HEK293 (cell line): ENCODE data around the gene VTN.

Source experiments
- CTCF ChIA-PET: fragments of 350-600 bp; formaldehyde crosslinking; extraction: SDS; loops from one replicate; lab custom pipeline; 2021; ENCODE audit warnings: antibody characterized with exemption; lab: Yijun Ruan, JAX
- POLR2A ChIA-PET: fragments of 300-600 bp; formaldehyde crosslinking; extraction: SDS; loops from one replicate; lab custom pipeline; 2020; ENCODE audit warnings: antibody characterized with exemption, inconsistent platforms; lab: Yijun Ruan, JAX
- H3K27ac ChIP-seq: fragments of 200-500 bp; sonication (Bioruptor generic); 2 replicates; pipeline ENCODE4 v1.5.1; 2014; ENCODE audit warnings: low read depth, low read length, control low read depth, inconsistent platforms; ENCODE audit errors: extremely low read depth
- H3K36me3 ChIP-seq, 2 experiments: fragments of 200-500 bp in 1 of 2; sonication (Bioruptor generic) in 1 of 2; 1 replicate in 1 of 2; 2 replicates in 1 of 2; pipeline ENCODE4 v1.5.1; 2014 to 2017; ENCODE audit warnings: inconsistent platforms in 2 of 2, low read length in 2 of 2; ENCODE audit not compliant: control insufficient read depth in 2 of 2, insufficient read depth in 1 of 2
- H3K4me1 ChIP-seq: fragments of 200-500 bp; sonication (Bioruptor generic); 2 replicates; pipeline ENCODE4 v1.5.1; 2014; ENCODE audit warnings: mild to moderate bottlenecking, low read length, inconsistent platforms; ENCODE audit not compliant: control insufficient read depth, insufficient read depth
- H3K4me3 ChIP-seq: 2 replicates; pipeline ENCODE4 v1.5.1; 2011; ENCODE audit warnings: low read depth, mild to moderate bottlenecking, control low read depth, low read length, moderate library complexity
- H3K9me3 ChIP-seq: fragments of 200-500 bp; sonication (Bioruptor generic); 2 replicates; pipeline ENCODE4 v1.5.1; 2014; ENCODE audit warnings: low read depth, low read length, inconsistent platforms; ENCODE audit not compliant: control insufficient read depth, insufficient read depth
- EGR2 ChIP-seq: fragments of 450-650 bp; formaldehyde crosslinking; IDR thresholded peaks from 2 replicates; pipeline ENCODE4 v1.5.1; 2016; ENCODE audit warnings: low read depth, missing biosample characterization, missing genetic modification characterization
- GLI4 ChIP-seq: fragments of 450-650 bp; formaldehyde crosslinking; IDR thresholded peaks from 2 replicates; pipeline ENCODE4 v1.5.1; 2016; ENCODE audit warnings: missing biosample characterization, missing genetic modification characterization
- KLF1 ChIP-seq: fragments of 450-650 bp; formaldehyde crosslinking; IDR thresholded peaks from 2 replicates; pipeline ENCODE4 v1.5.1; 2016; ENCODE audit warnings: missing biosample characterization, missing genetic modification characterization
- MEIS1 ChIP-seq: sonication (generic); formaldehyde crosslinking; IDR thresholded peaks from 2 replicates; pipeline ENCODE4 v1.8.1; 2022; ENCODE audit warnings: missing genetic modification reagents, mild to moderate bottlenecking, borderline replicate concordance
- ZBTB1 ChIP-seq: fragments of 450-650 bp; formaldehyde crosslinking; IDR thresholded peaks from 2 replicates; pipeline ENCODE4 v1.5.1; 2016; ENCODE audit warnings: missing biosample characterization, missing genetic modification characterization
- ZNF341 ChIP-seq: fragments of 450-650 bp; formaldehyde crosslinking; IDR thresholded peaks from 2 replicates; pipeline ENCODE4; 2016; ENCODE audit warnings: low read depth, missing biosample characterization, missing genetic modification characterization
- ZNF624 ChIP-seq: fragments of 450-650 bp; formaldehyde crosslinking; IDR thresholded peaks from 2 replicates; pipeline ENCODE4 v1.5.1; 2017; ENCODE audit warnings: missing biosample characterization, missing genetic modification characterization
- ZNF701 ChIP-seq: fragments of 450-650 bp; formaldehyde crosslinking; IDR thresholded peaks from 2 replicates; pipeline ENCODE4 v1.5.1; 2016; ENCODE audit warnings: missing biosample characterization, missing genetic modification characterization
- TF ChIP-seq, protein P1 (sequence below): fragments of 450-650 bp; formaldehyde crosslinking; IDR thresholded peaks from 2 replicates; pipeline ENCODE4 v1.5.1; 2016; ENCODE audit warnings: missing biosample characterization, missing genetic modification characterization
- TF ChIP-seq, protein P2 (sequence below): fragments of 450-650 bp; formaldehyde crosslinking; IDR thresholded peaks from 2 replicates; pipeline ENCODE4 v1.5.1; 2016; ENCODE audit warnings: missing biosample characterization, missing genetic modification characterization
- TF ChIP-seq, protein P3 (sequence below): fragments of 450-650 bp; formaldehyde crosslinking; IDR thresholded peaks from 2 replicates; pipeline ENCODE4 v1.5.1; 2016; ENCODE audit warnings: missing biosample characterization, missing genetic modification characterization, borderline replicate concordance
- TF ChIP-seq, protein P4 (sequence below): fragments of 450-650 bp; formaldehyde crosslinking; IDR thresholded peaks from 2 replicates; pipeline ENCODE4 v1.5.0; 2017; ENCODE audit warnings: missing biosample characterization, missing genetic modification characterization, borderline replicate concordance

VTN gene

DNA sequence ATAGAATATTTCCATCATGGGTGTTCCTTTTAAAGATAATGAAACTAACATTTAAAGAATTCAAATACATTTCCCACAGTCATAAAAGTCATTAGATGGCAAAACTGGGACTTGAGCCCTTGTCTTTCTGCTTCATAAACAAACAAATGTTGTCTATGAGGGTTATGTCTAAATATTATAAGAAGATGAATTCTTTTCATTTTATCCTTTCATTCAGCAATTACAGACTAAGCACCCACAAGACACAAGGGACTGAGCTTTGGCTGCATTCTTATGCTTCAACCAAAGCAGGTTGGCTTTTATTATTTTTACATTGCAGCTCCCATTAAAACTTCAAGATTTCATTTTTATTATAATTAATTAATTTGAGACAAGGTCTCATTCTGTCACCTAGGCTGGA lies 16.3 kb upstream of the VTN start (continued):
- TF ChIP-seq, protein P1, sequence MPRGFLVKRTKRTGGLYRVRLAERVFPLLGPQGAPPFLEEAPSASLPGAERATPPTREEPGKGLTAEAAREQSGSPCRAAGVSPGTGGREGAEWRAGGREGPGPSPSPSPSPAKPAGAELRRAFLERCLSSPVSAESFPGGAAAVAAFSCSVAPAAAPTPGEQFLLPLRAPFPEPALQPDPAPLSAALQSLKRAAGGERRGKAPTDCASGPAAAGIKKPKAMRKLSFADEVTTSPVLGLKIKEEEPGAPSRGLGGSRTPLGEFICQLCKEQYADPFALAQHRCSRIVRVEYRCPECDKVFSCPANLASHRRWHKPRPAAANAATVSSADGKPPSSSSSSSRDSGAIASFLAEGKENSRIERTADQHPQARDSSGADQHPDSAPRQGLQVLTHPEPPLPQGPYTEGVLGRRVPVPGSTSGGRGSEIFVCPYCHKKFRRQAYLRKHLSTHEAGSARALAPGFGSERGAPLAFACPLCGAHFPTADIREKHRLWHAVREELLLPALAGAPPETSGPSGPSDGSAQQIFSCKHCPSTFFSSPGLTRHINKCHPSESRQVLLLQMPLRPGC = no peak

DNA sequence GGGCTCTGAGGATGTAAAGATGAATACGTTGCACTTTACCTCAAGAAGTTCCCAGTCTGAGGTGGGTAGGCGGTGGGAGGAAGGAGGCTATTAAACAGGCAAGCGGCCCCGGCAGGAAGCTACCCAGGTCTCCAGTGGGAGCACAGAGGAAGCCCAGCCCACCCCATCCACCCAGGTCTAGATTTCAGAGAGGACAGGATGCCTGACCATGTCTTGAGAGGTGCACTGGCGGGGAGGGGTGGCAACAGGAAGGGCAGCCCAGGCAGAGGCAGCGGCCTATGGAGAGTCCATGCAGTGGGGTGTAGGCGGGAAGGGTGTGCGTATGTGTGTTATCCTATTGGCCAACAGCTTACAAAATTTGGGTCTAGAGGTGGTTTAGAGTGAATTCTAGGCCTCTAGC lies 15.3 kb upstream of the VTN start:
- ChIA-PET POLR2A (no interaction called here), CTCF (interaction anchor here (0.6 to 2.2 kb wide), 2 partner anchors 32 to 35 kb away, joined by 3 to 11 read pairs; no protein-coding TSS in a partner anchor)
- Histone ChIP-seq H3K27ac (no peak overlapping the region), H3K4me3 (no peak overlapping the region), H3K36me3 (peaks cover 35 to 61% of the 10 kb centered on the region in 2 experiments), H3K9me3 (no peaks in the 10 kb centered on the region), H3K4me1 (no peaks in the 10 kb centered on the region)
- 0 out of 2 replicates have a peak, but pooled peaks have one; percentile 17 for TF ChIP-seq ZNF341
- TF ChIP-seq EGR2 = 0 out of 2 replicates have a peak, but pooled peaks have one; percentile 8
- no peak for TF ChIP-seq GLI4 (tag by site-specific recombination)

DNA sequence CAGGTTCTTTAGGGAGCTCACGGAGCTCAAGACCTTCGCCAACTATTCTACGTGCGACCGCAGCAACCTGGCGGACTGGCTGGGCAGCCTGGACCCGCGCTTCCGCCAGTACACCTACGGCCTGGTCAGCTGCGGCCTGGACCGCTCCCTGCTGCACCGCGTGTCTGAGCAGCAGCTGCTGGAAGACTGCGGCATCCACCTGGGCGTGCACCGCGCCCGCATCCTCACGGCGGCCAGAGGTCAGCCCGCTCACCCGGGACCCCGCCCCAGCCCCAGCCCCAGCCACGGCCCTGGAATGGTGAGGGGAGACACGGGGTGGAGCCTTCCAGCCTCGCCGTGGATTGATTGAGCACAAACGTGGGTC lies 14.9 kb upstream of the VTN start:
- CTCF ChIA-PET = interaction anchor here (0.6 kb wide), 1 partner anchor 45 kb away, joined by 5 read pairs; no protein-coding TSS in a partner anchor
- H3K9me3 ChIP-seq = no peaks in the 10 kb centered on the region
- H3K36me3 ChIP-seq = peaks cover 31 to 58% of the 10 kb centered on the region in 2 experiments
- POLR2A ChIA-PET = no interaction called here
- TF ChIP-seq ZNF624 (tag by site-specific recombination) (no peak), KLF1 (tag by site-specific recombination) (no peak), ZNF701 (tag by site-specific recombination) (no peak), MEIS1 (CRISPR knock-in tag) (no peak), ZBTB1 (tag by site-specific recombination) (no peak)
- TF ChIP-seq, protein P2, sequence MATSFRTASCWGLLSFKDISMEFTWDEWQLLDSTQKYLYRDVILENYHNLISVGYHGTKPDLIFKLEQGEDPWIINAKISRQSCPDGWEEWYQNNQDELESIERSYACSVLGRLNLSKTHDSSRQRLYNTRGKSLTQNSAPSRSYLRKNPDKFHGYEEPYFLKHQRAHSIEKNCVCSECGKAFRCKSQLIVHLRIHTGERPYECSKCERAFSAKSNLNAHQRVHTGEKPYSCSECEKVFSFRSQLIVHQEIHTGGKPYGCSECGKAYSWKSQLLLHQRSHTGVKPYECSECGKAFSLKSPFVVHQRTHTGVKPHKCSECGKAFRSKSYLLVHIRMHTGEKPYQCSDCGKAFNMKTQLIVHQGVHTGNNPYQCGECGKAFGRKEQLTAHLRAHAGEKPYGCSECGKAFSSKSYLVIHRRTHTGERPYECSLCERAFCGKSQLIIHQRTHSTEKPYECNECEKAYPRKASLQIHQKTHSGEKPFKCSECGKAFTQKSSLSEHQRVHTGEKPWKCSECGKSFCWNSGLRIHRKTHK (tag by site-specific recombination) = no peak
- TF ChIP-seq, protein P3, sequence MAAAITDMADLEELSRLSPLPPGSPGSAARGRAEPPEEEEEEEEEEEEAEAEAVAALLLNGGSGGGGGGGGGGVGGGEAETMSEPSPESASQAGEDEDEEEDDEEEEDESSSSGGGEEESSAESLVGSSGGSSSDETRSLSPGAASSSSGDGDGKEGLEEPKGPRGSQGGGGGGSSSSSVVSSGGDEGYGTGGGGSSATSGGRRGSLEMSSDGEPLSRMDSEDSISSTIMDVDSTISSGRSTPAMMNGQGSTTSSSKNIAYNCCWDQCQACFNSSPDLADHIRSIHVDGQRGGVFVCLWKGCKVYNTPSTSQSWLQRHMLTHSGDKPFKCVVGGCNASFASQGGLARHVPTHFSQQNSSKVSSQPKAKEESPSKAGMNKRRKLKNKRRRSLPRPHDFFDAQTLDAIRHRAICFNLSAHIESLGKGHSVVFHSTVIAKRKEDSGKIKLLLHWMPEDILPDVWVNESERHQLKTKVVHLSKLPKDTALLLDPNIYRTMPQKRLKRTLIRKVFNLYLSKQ = no peak
- TF ChIP-seq, protein P4, sequence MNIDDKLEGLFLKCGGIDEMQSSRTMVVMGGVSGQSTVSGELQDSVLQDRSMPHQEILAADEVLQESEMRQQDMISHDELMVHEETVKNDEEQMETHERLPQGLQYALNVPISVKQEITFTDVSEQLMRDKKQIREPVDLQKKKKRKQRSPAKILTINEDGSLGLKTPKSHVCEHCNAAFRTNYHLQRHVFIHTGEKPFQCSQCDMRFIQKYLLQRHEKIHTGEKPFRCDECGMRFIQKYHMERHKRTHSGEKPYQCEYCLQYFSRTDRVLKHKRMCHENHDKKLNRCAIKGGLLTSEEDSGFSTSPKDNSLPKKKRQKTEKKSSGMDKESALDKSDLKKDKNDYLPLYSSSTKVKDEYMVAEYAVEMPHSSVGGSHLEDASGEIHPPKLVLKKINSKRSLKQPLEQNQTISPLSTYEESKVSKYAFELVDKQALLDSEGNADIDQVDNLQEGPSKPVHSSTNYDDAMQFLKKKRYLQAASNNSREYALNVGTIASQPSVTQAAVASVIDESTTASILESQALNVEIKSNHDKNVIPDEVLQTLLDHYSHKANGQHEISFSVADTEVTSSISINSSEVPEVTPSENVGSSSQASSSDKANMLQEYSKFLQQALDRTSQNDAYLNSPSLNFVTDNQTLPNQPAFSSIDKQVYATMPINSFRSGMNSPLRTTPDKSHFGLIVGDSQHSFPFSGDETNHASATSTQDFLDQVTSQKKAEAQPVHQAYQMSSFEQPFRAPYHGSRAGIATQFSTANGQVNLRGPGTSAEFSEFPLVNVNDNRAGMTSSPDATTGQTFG (tag by site-specific recombination) = no peak
- TF ChIP-seq, all 188 proteins: peak for 0
- H3K27ac ChIP-seq = no peak overlapping the region
- H3K4me3 ChIP-seq = no peak overlapping the region
- H3K4me1 ChIP-seq = peaks cover under 1% of the 10 kb centered on the region; the same call in 1 of the 2 replicates
